Embryonic facial prominence (tissue), 1 donor: ENCODE measurements around the gene RBMS3.

Source experiments
- DNase-seq: peaks from one replicate; pipeline ENCODE4 v3.0.0-alpha.2; 2016; ENCODE audit errors: extremely low spot score

RBMS3 gene

GRCh38 chr3:29277249-29277648, 3.6 kb upstream of the RBMS3 start:
- no peak for DNase-seq

- no peak for DNase-seq
Measured at GRCh38 chr3:29279286-29279685, 1.6 kb upstream of the RBMS3 start.

- DNase-seq, result no peak
Measured at GRCh38 chr3:29279806-29280205, 1.1 kb upstream of the RBMS3 start.

- no peak for DNase-seq
Measured at GRCh38 chr3:29281094-29281343, 148 bp downstream of the RBMS3 start.

GRCh38 chr3:29281344-29282241, 722 bp downstream of the RBMS3 start:
- DNase-seq, result no peak

- DNase-seq, result no peak
Measured at GRCh38 chr3:29282427-29283230, 1.8 kb downstream of the RBMS3 start.

- DNase-seq, result peak; percentile 40
Measured at GRCh38 chr3:29283231-29284119, 2.6 kb downstream of the RBMS3 start.

GRCh38 chr3:29284497-29284896, 3.6 kb downstream of the RBMS3 start:
- no peak for DNase-seq

GRCh38 chr3:29285471-29286071, 4.7 kb downstream of the RBMS3 start:
- DNase-seq, result no peak

GRCh38 chr3:29286478-29287240, 5.8 kb downstream of the RBMS3 start:
- peak; percentile 79 for DNase-seq

GRCh38 chr3:29290596-29290995, 9.7 kb downstream of the RBMS3 start:
- no peak for DNase-seq

- DNase-seq, result no peak
Measured at GRCh38 chr3:29291260-29291981, 10.6 kb downstream of the RBMS3 start.

- DNase-seq, result no peak
Measured at GRCh38 chr3:29291982-29292363, 11.1 kb downstream of the RBMS3 start.

- DNase-seq, result no peak
Measured at GRCh38 chr3:29293421-29293820, 12.6 kb downstream of the RBMS3 start.

GRCh38 chr3:29297998-29298397, 17.1 kb downstream of the RBMS3 start:
- DNase-seq, result no peak

GRCh38 chr3:29301332-29302019, 20.6 kb downstream of the RBMS3 start:
- no peak for DNase-seq

- DNase-seq, result no peak
Measured at GRCh38 chr3:29302619-29303018, 21.7 kb downstream of the RBMS3 start.

GRCh38 chr3:29307295-29307694, 26.4 kb downstream of the RBMS3 start:
- no peak for DNase-seq

GRCh38 chr3:29310865-29311264, 30.0 kb downstream of the RBMS3 start:
- no peak for DNase-seq

GRCh38 chr3:29311795-29312194, 30.9 kb downstream of the RBMS3 start:
- DNase-seq, result no peak
